Fibroblast of pulmonary artery (primary cell): ENCODE measurements around the gene CISD3.

ENCODE experiments used
- DNase-seq: peaks from one replicate; pipeline ENCODE4 v3.0.0-alpha.2; 2010; ENCODE audit warnings: low read depth
- H3K4me3 ChIP-seq: replicated peaks from 2 replicates; pipeline ENCODE4 v1.5.1; 2011; ENCODE audit warnings: low read depth, mild to moderate bottlenecking, control low read depth, low read length, moderate library complexity
- CTCF ChIP-seq: IDR thresholded peaks from 2 replicates; pipeline ENCODE4 v1.5.1; 2011; ENCODE audit warnings: mild to moderate bottlenecking, control low read depth, low read length, inconsistent platforms; ENCODE audit errors: missing control alignments

CISD3 gene

GRCh38 chr17:38740044-38740443 lies 9.9 kb downstream of the CISD3 start:
- DNase-seq, result no peak
- no peak for TF ChIP-seq CTCF

DNA sequence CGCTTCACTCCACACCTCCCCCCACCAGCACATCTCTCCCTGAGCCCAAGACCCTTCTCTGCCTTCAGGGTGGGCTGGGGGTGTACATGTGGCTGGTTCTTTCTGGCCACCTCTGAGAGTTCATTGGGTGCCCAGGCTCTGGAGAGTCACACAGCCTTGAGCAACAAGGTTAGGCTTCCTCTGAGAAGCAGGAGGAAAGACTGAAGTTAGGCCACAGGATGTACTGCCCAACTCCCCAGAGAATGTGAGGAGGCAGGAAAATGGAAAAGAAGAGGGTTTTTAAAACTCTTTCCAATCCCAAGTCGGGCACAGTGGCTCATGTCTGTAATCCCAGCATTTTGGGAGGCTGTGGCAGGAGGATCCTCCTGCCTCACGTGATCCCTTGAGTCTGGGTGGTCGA lies 10.7 kb downstream of the CISD3 start:
- no peak for DNase-seq
- no peak for TF ChIP-seq CTCF
- H3K4me3 ChIP-seq, result no peak overlapping the region

More at GRCh38 chr17:38740044-38740443, 9.9 kb downstream of the CISD3 start:
- H3K4me3 ChIP-seq, result no peak overlapping the region

DNA sequence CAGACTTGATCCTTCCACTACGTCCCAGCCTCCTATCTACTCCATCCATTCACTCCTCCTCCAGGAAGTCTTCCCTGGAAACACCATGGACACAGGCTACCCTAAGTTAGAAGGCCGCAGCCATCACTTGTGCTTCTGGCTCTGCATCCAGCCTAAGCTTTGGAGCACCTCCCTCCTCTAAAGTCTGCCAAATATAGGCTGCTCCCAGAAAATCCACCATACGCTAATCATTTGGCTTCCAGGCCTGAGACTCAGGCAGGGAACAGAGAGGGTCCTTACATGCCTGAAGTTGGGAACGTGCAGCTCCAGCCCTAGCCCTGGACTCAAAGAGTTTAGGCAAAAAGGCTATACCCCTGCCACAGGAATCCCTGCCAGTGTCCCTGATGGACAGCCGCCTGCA lies 11.3 kb downstream of the CISD3 start:
- H3K4me3 ChIP-seq, result no peak overlapping the region
- TF ChIP-seq CTCF, result no peak
- DNase-seq, result no peak

- TF ChIP-seq CTCF, result no peak
- no peak for DNase-seq
- no peak overlapping the region for H3K4me3 ChIP-seq
These were observed 11.8 kb downstream of the CISD3 start for GRCh38 chr17:38741921-38742410.

DNA sequence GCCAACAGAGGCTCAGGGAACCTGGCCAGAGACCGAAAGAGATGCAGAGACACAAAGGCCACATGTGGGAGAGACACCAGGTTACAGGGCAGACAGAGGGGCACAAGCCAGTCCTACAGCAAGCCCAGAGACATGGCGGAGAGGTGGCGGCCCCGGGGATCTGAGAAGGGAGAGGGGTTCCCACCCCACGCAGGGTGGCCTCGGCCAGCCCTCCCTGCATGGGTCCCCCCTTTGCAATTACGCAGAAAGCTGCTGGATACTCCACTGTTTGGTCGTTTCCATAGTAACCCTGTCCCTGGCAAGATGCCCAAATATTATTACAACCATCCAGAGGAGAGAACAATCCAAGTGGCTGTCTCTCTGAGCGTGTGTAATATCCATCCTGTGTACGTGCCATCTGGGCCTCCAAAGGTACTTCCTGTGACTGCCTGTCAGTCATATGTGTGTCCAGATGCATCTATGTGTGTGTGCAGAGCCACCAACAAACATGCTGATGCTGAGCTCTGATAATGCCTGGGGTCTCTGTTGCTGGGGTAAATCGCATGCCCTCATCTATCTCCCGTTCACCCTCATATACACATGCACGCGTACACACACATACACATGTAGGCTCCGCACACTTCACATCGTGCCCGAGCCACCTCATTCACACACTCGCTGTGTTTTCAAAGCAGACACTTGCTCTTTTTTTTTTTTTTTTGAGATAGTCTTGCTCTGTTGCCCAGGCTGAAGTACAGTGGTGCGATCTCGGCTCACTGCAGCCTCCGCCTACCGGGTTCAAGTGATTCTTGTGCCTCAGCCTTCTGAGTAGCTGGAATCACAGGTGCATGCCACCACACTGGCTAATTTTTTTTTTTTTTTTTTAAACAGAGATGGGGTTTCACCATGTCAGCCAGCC lies 12.5 kb downstream of the CISD3 start:
- H3K4me3 ChIP-seq, result no peak overlapping the region
- DNase-seq, result peak; percentile 96
- TF ChIP-seq CTCF, result no peak

DNA sequence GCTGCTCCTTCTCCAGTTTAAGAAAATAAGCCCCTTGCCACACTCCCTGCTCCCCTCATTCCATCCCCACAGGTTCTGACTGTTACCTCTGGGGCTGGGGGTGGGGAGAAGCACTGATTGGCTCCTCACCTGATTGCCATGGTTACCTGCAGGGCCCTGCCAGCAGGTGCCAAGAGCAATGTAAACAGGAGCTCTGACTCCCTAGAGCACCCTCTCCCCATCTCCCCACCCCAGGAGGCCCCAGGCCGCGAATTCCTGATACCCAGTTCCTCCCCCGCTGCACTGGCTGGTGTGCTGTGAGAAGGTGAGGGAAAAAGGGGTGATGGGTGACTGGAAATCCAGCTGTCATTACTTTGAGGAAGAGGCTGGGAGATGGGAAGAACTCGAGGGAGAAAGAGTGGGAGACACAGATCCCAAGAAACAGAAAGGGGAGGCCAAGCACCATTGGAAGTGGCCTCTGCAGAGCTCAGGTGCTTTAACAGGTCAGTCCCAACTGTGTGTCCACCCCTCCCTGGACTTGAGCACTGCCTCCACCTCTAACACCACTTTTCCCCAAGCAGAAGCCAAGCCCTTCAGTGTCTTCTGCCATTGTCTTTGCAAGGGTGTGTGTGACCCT lies 13.5 kb downstream of the CISD3 start:
- H3K4me3 ChIP-seq, result no peak overlapping the region
- no peak for TF ChIP-seq CTCF
- DNase-seq, result no peak

DNA sequence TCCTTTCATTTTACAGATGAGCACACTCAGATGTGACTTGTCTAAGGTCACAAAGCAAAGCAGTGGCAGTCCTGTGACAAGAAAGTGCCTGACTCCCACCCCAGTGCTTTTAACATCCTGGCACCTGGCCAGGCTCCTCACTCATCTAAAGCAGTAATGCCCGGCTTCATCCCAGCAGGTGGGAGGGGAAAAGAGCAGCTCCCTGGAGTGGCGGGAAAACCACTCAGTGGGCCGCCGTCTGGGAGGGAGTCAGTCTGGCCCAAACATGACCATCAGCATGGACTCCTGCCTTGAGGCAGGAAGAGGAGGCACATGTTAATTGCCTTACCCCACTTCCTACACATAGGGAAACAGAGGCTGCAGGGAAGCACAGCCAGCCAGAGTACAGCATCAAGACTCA lies 15.4 kb downstream of the CISD3 start:
- no peak overlapping the region for H3K4me3 ChIP-seq
- TF ChIP-seq CTCF, result no peak
- no peak for DNase-seq
